ENCODE results near the gene ERMP1.

DNA sequence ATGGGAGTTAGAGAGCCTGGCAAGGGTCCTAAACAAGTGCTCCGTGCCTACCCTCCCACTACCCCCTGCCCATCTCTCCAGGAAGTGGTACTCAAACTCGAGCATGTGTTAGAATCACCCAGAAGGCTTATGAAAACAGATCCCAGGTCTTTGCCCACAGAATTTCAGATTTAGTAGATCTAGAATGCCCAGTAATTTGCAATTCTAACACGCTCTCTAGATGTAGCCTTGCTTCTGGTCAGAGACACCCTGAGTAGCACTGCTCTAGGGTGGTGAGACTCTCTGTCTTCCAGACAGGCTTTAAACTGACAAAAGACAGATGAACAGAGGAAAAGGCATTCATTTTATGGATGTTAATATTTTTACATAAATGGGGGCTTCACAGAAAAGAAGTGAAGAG lies 20.7 kb upstream of the ERMP1 start:
- TF ChIP-seq, protein P1, sequence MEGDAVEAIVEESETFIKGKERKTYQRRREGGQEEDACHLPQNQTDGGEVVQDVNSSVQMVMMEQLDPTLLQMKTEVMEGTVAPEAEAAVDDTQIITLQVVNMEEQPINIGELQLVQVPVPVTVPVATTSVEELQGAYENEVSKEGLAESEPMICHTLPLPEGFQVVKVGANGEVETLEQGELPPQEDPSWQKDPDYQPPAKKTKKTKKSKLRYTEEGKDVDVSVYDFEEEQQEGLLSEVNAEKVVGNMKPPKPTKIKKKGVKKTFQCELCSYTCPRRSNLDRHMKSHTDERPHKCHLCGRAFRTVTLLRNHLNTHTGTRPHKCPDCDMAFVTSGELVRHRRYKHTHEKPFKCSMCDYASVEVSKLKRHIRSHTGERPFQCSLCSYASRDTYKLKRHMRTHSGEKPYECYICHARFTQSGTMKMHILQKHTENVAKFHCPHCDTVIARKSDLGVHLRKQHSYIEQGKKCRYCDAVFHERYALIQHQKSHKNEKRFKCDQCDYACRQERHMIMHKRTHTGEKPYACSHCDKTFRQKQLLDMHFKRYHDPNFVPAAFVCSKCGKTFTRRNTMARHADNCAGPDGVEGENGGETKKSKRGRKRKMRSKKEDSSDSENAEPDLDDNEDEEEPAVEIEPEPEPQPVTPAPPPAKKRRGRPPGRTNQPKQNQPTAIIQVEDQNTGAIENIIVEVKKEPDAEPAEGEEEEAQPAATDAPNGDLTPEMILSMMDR (IDR thresholded peaks at IDR 0.05; ENCODE audit: low read length) = no peak
- no peak for TF ChIP-seq EZH2 (optimal IDR thresholded peaks at IDR 0.05; ENCODE audit: low read depth, low read length)
